OCI-LY7 (cell line): ENCODE results near the gene GNAS-AS1. TPM values are rescaled to one million over a fixed set of nuclear protein-coding genes. Genes with fewer than 3 reads are reported as not detected.

Source experiments
- BruUV-seq: library from RNA; stranded (reverse); fragments of 400-500 nt; replicated peaks from 2 replicates; lab custom pipeline; 2021; lab: Mats Ljungman, UMichigan
- CTCF ChIA-PET: fragments of 300-600 bp; sonication (Branson Sonifier 250); formaldehyde crosslinking; loops from one replicate; lab custom pipeline; 2022; ENCODE audit warnings: antibody characterized with exemption; ENCODE audit not compliant: unreplicated experiment; lab: Charles Lee
- POLR2A ChIA-PET: fragments of 300-600 bp; sonication (Branson Sonifier 250); formaldehyde crosslinking; loops from one replicate; lab custom pipeline; 2022; ENCODE audit warnings: antibody characterized with exemption; lab: Charles Lee
- DNase-seq: peaks from one replicate; pipeline ENCODE4 v3.0.0-alpha.2; 2015; ENCODE audit warnings: low spot score
- H2AFZ ChIP-seq: fragments of 200-600 bp; sonication (generic), shearing (Covaris generic); 2 replicates; pipeline ENCODE4 v1.6.1; 2014; ENCODE audit warnings: mild to moderate bottlenecking, antibody characterized with exemption, low read length, moderate library complexity
- H3K27ac ChIP-seq: fragments of 200-600 bp; sonication (generic); 2 replicates; pipeline ENCODE4 v1.5.1; 2014; ENCODE audit warnings: mixed run types, low read depth, mild to moderate bottlenecking, moderate library complexity, low read length, inconsistent platforms; ENCODE audit not compliant: poor library complexity, severe bottlenecking
- H3K36me3 ChIP-seq: fragments of 200-600 bp; sonication (generic); 2 replicates; pipeline ENCODE4 v1.6.1; 2014; ENCODE audit warnings: mild to moderate bottlenecking, antibody characterized with exemption, low read length, moderate library complexity, mixed read lengths; ENCODE audit not compliant: insufficient read depth
- H3K4me1 ChIP-seq: fragments of 200-600 bp; sonication (generic); 2 replicates; pipeline ENCODE4 v1.5.1; 2014; ENCODE audit warnings: mild to moderate bottlenecking, low read length; ENCODE audit not compliant: insufficient read depth, poor library complexity, severe bottlenecking
- H3K4me2 ChIP-seq: fragments of 200-600 bp; sonication (generic); 2 replicates; pipeline ENCODE4 v1.6.1; 2014; ENCODE audit warnings: mild to moderate bottlenecking, low read length
- H3K4me3 ChIP-seq: fragments of 200-600 bp; sonication (generic); 2 replicates; pipeline ENCODE4 v1.5.1; 2014; ENCODE audit warnings: mild to moderate bottlenecking, low read depth, low read length; ENCODE audit not compliant: poor library complexity, severe bottlenecking
- H3K79me2 ChIP-seq: fragments of 200-600 bp; sonication (generic); 2 replicates; pipeline ENCODE4 v1.6.1; 2016; ENCODE audit warnings: low read depth, mild to moderate bottlenecking, low read length, moderate library complexity, mixed read lengths; ENCODE audit not compliant: insufficient read depth
- H3K9me2 ChIP-seq: fragments of 200-600 bp; sonication (generic); 2 replicates; pipeline ENCODE4 v1.6.1; 2016; ENCODE audit warnings: mild to moderate bottlenecking, low read length, mixed read lengths; ENCODE audit not compliant: insufficient read depth
- H3K9me3 ChIP-seq: fragments of 200-600 bp; sonication (generic); 2 replicates; pipeline ENCODE4 v1.6.1; 2014; ENCODE audit warnings: mild to moderate bottlenecking, mixed run types, low read length, mixed read lengths
- H4K20me1 ChIP-seq: fragments of 200-600 bp; sonication (generic); 2 replicates; pipeline ENCODE4 v1.6.1; 2014; ENCODE audit warnings: mild to moderate bottlenecking, antibody characterized with exemption, low read length, moderate library complexity, mixed read lengths; ENCODE audit not compliant: insufficient read depth
- CTCF ChIP-seq: fragments of 200-600 bp; sonication (generic); conservative IDR thresholded peaks from 2 replicates; pipeline ENCODE4 v1.5.1; 2014; ENCODE audit warnings: mild to moderate bottlenecking, antibody characterized with exemption, low read length, moderate library complexity, mixed read lengths
- EZH2phosphoT487 ChIP-seq: fragments of 200-600 bp; sonication (generic); IDR thresholded peaks from 2 replicates; pipeline ENCODE4 v1.6.1; 2018; ENCODE audit warnings: low read depth, borderline replicate concordance, mild to moderate bottlenecking, mixed run types, antibody characterized with exemption, low read length, moderate library complexity, mixed read lengths
- intact Hi-C: fragments of 100-400 bp; cut with micrococcal nuclease; formaldehyde crosslinking; loops from one replicate; pipeline ENCODE4 v1.10.0; 2022; ENCODE audit not compliant: unreplicated experiment
- total RNA-seq, 2 experiments: library from RNA; depleted of rRNA in 1 of 2; stranded (reverse); fragments of >200 nt in 1 of 2; shearing (Covaris generic) in 1 of 2; gene quantifications; 2 replicates each; pipeline ENCODE4 v1.2.3, GENCODE V29; 2014 to 2022

GNAS-AS1 gene
- total RNA-seq, 2 experiments from 2014 or later: 6.5 to 11.6 TPM

- TF ChIP-seq CTCF (no peak), EZH2phosphoT487 (no peak)
- no TSS peak for BruUV-seq
- no peak overlapping the region for H3K4me2 ChIP-seq
- H4K20me1 ChIP-seq: no peaks in the 10 kb centered on the region
- peaks cover 16% of the 10 kb centered on the region for H3K4me1 ChIP-seq
- ChIA-PET POLR2A (interaction anchor here (0.6 to 0.7 kb wide), 2 partner anchors 9 to 184 kb away, joined by 4 to 7 read pairs; no protein-coding TSS in a partner anchor), CTCF (interaction anchor here (1.0 kb wide), 1 partner anchor 336 kb away, joined by 3 read pairs; no protein-coding TSS in a partner anchor)
- H3K27ac ChIP-seq: no peak overlapping the region
- H2AFZ ChIP-seq: no peak overlapping the region
- no peaks in the 10 kb centered on the region for H3K9me3 ChIP-seq
- intact Hi-C loops: loop anchor here (5.0 kb wide), 2 partner anchors 111 to 216 kb away; partner anchors contain the start of gene NELFCD
- no peaks in the 10 kb centered on the region for H3K79me2 ChIP-seq
- no peaks in the 10 kb centered on the region for H3K36me3 ChIP-seq
- DNase-seq: no peak
- H3K4me3 ChIP-seq: no peak overlapping the region
- no peaks in the 10 kb centered on the region for H3K9me2 ChIP-seq
Observed at GRCh38 chr20:58871533-58872102, 20.9 kb upstream of the GNAS-AS1 start.

GRCh38 chr20:58870293-58871014, 19.8 kb upstream of the GNAS-AS1 start:
- intact Hi-C loops: loop anchor here (1.0 to 5.0 kb wide), 4 partner anchors 112 to 352 kb away; partner anchors contain the start of gene NELFCD
- TF ChIP-seq EZH2phosphoT487 (no peak), CTCF (peak; percentile 95)
- peak overlapping the region; percentile 41 for H2AFZ ChIP-seq
- H3K4me3 ChIP-seq: no peak overlapping the region
- POLR2A ChIA-PET: interaction anchor here (0.5 to 0.7 kb wide), 3 partner anchors 8 to 231 kb away, joined by 3 to 4 read pairs (median 3); no protein-coding TSS in a partner anchor
- peak; percentile 65 for DNase-seq
- CTCF ChIA-PET: interaction anchor here (1.0 kb wide), 1 partner anchor 337 kb away, joined by 3 read pairs; no protein-coding TSS in a partner anchor
- H4K20me1 ChIP-seq: no peaks in the 10 kb centered on the region
- no peaks in the 10 kb centered on the region for H3K36me3 ChIP-seq
- H3K9me2 ChIP-seq: no peaks in the 10 kb centered on the region
- H3K9me3 ChIP-seq: no peaks in the 10 kb centered on the region
- no peak overlapping the region for H3K4me2 ChIP-seq
- peaks cover 16% of the 10 kb centered on the region for H3K4me1 ChIP-seq
- BruUV-seq: no TSS peak
- H3K27ac ChIP-seq: no peak overlapping the region
- H3K79me2 ChIP-seq: no peaks in the 10 kb centered on the region
